A549 (cell line): ENCODE data around the gene LHX5. TPM values are rescaled to one million over a fixed set of nuclear protein-coding genes. Genes with fewer than 3 reads are reported as not detected.

Experiments
- ATAC-seq, 2 experiments: fragments of 200-7000 bp in 1 of 2; fragments of >200 bp in 1 of 2; cut with Nextera tagmentation in 1 of 2; cut with Tn5 transposase in 1 of 2; 3 replicates each; pipeline versions ENCODE4 v1.8.0 to v1.9.1; 2018 to 2020; ENCODE audit warnings: mild to moderate bottlenecking in 1 of 2, moderate library complexity in 1 of 2
- CTCF ChIA-PET: fragments of 300-600 bp; sonication (Branson Sonifier 250); formaldehyde crosslinking; extraction: SDS; loops from one replicate; lab custom pipeline; 2021; ENCODE audit warnings: antibody characterized with exemption, inconsistent platforms; lab: Yijun Ruan, JAX
- POLR2A ChIA-PET: fragments of 350-600 bp; formaldehyde crosslinking; extraction: SDS; loops from one replicate; lab custom pipeline; 2021; ENCODE audit warnings: antibody characterized with exemption, inconsistent platforms; lab: Yijun Ruan, JAX
- DNase-seq, 2 experiments: peaks; one replicate each; pipeline versions ENCODE4 v3.0.0 to v3.0.0-alpha.2; 2011 to 2016; ENCODE audit warnings: low read depth in 1 of 2, low spot score in 1 of 2
- FAIRE-seq: peaks from 2 replicates; lab custom pipeline; 2011; peaks lifted over from hg19 to GRCh38; lab: Jason Lieb, UNC
- H3K27ac ChIP-seq, 2 experiments: fragments of >200 bp; sonication (Bioruptor Twin); formaldehyde crosslinking; 3 replicates each; pipeline ENCODE4 v1.5.1; 2016 to 2017
- H3K4me1 ChIP-seq: fragments of >200 bp; sonication (Bioruptor Twin); formaldehyde crosslinking; 3 replicates; pipeline ENCODE4 v1.6.1; 2016
- H3K4me2 ChIP-seq: fragments of >200 bp; sonication (Bioruptor Twin); formaldehyde crosslinking; 3 replicates; pipeline ENCODE4 v1.6.1; 2016
- H3K4me3 ChIP-seq: fragments of >200 bp; sonication (Bioruptor Twin); formaldehyde crosslinking; 3 replicates; pipeline ENCODE4 v1.5.1; 2016
- H3K9me3 ChIP-seq: fragments of >200 bp; sonication (Bioruptor Twin); formaldehyde crosslinking; 3 replicates; pipeline ENCODE4 v1.6.1; 2016
- BCL3 ChIP-seq: fragments of >200 bp; sonication (Bioruptor Twin); formaldehyde crosslinking; IDR thresholded peaks from 3 replicates; pipeline ENCODE4 v1.6.1; 2016
- CHD2 ChIP-seq: fragments of 150-350 bp; IDR thresholded peaks from 2 replicates; pipeline ENCODE4 v1.6.1; 2014; ENCODE audit warnings: low read length; ENCODE audit not compliant: partially characterized antibody
- CHD4 ChIP-seq: fragments of 200-600 bp; sonication (generic); IDR thresholded peaks from 2 replicates; pipeline ENCODE4 v1.6.1; 2016; ENCODE audit warnings: antibody characterized with exemption, mild to moderate bottlenecking, borderline replicate concordance
- EHF ChIP-seq: fragments of 250-450 bp; sonication (Bioruptor Pico); IDR thresholded peaks from 2 replicates; pipeline ENCODE4 v1.5.0; 2020; ENCODE audit warnings: mild to moderate bottlenecking
- FOXS1 ChIP-seq: fragments of 250-450 bp; sonication (Bioruptor Pico); IDR thresholded peaks from 2 replicates; pipeline ENCODE4 v1.5.0; 2020; ENCODE audit warnings: mild to moderate bottlenecking, moderate library complexity
- GATA3 ChIP-seq: IDR thresholded peaks from 2 replicates; pipeline ENCODE4 v1.6.1; 2012; ENCODE audit warnings: borderline replicate concordance
- HDAC2 ChIP-seq: fragments of 200-600 bp; sonication (generic); IDR thresholded peaks from 2 replicates; pipeline ENCODE4 v1.6.1; 2016
- HMGXB4 ChIP-seq: fragments of 250-450 bp; sonication (Bioruptor Pico); IDR thresholded peaks from 2 replicates; pipeline ENCODE4 v1.5.0; 2021; ENCODE audit warnings: mild to moderate bottlenecking, moderate library complexity, borderline replicate concordance
- KDM1A ChIP-seq: fragments of 200-600 bp; sonication (generic); IDR thresholded peaks from 2 replicates; pipeline ENCODE4 v1.6.1; 2016; ENCODE audit warnings: low read depth, mild to moderate bottlenecking
- KDM5A ChIP-seq: fragments of 200-600 bp; sonication (generic); IDR thresholded peaks from 2 replicates; pipeline ENCODE4 v1.6.1; 2016; ENCODE audit warnings: antibody characterized with exemption, mild to moderate bottlenecking
- MAFK ChIP-seq: fragments of 450-650 bp; IDR thresholded peaks from 2 replicates; pipeline ENCODE4 v1.6.1; 2014; ENCODE audit not compliant: partially characterized antibody
- MYC ChIP-seq: IDR thresholded peaks from 2 replicates; pipeline ENCODE4 v1.6.1; 2012; ENCODE audit warnings: mild to moderate bottlenecking, inconsistent platforms, low read length, improper control_type of control experiment, borderline replicate concordance
- NPAS2 ChIP-seq: fragments of 250-450 bp; sonication (Bioruptor Pico); IDR thresholded peaks from 2 replicates; pipeline ENCODE4 v1.8.0; 2022; ENCODE audit warnings: mild to moderate bottlenecking, moderate library complexity, borderline replicate concordance
- POLR2A ChIP-seq: IDR thresholded peaks from 2 replicates; pipeline ENCODE4 v1.6.1; 2012; ENCODE audit warnings: mild to moderate bottlenecking, low read length
- POLR2AphosphoS2 ChIP-seq: conservative IDR thresholded peaks from 2 replicates; pipeline ENCODE4 v1.6.1; 2012; ENCODE audit warnings: low read length, improper control_type of control experiment, inconsistent platforms
- RAD21 ChIP-seq, 2 experiments: fragments of >200 bp in 1 of 2; sonication (Bioruptor Twin) in 1 of 2; formaldehyde crosslinking in 1 of 2; IDR thresholded peaks in 1 of 2; conservative IDR thresholded peaks in 1 of 2; 2 replicates in 1 of 2; 3 replicates in 1 of 2; pipeline ENCODE4 v1.6.1; 2012 to 2018; ENCODE audit warnings: inconsistent platforms in 1 of 2
- ZSCAN20 ChIP-seq: fragments of 250-450 bp; sonication (Bioruptor Pico); IDR thresholded peaks from 2 replicates; pipeline ENCODE4 v1.8.0; 2022; ENCODE audit warnings: mild to moderate bottlenecking, moderate library complexity
- WGBS: methylation state at CpG from one replicate; pipeline ENCODE4 v1.1.6; 2017; ENCODE audit errors: missing lambda C conversion rate; 5-methylcytosine and 5-hydroxymethylcytosine counted together
- polyA plus RNA-seq, 4 experiments: library from polyadenylated mRNA; depleted of rRNA in 3 of 4; stranded (reverse); fragments of >200 nt; fragmentation: RNase III in 1 of 4; extraction: RNeasy Plus Mini Kit Qiagen cat#74134 plus additional on column Dnase treatment in 1 of 4; gene quantifications; 2 replicates in 3 of 4; 3 replicates in 1 of 4; pipeline ENCODE4 v1.2.3, GENCODE V29; 2011 to 2017

The LHX5 gene
- polyA plus RNA-seq, 2 of the 4 experiments (the other 2 are of a cell fraction) = not detected

GRCh38 chr12:113477171-113477841 is 5.6 kb upstream of the LHX5 start:
- ATAC-seq (peak in 1 of 2 experiments; percentile 27; a peak in 3 of 6 replicates), DNase-seq (no peak), FAIRE-seq (no peak)
- CTCF ChIA-PET = interaction anchor here (3.8 kb wide), 1 partner anchor 15 kb away, joined by 12 read pairs; no protein-coding TSS in a partner anchor
- POLR2A ChIA-PET = interaction anchor here (0.6 kb wide), 1 partner anchor 315 kb away, joined by 4 read pairs; no protein-coding TSS in a partner anchor
- no peak overlapping the region for H3K4me3 ChIP-seq
- no peak overlapping the region for H3K27ac ChIP-seq
- no peak for TF ChIP-seq POLR2A
- TF ChIP-seq HDAC2 = no peak
- no peak overlapping the region for H3K4me2 ChIP-seq
- no peaks in the 10 kb centered on the region for H3K4me1 ChIP-seq
- no peaks in the 10 kb centered on the region for H3K9me3 ChIP-seq
- 5% methylated on average over 7 of the region's 7 CpGs for WGBS

- ChIA-PET CTCF (interaction anchor here (3.7 kb wide), 1 partner anchor 14 kb away, joined by 16 read pairs; no protein-coding TSS in a partner anchor), POLR2A (no interaction called here)
- Histone ChIP-seq H3K4me2 (no peak overlapping the region), H3K27ac (no peak overlapping the region), H3K9me3 (no peaks in the 10 kb centered on the region), H3K4me1 (no peaks in the 10 kb centered on the region), H3K4me3 (no peak overlapping the region)
- DNase-seq (no peak), FAIRE-seq (no peak), ATAC-seq (peak in 1 of 2 experiments; percentile 11; a peak in 2 of 6 replicates)
- TF ChIP-seq GATA3 (no peak), POLR2A (no peak), MAFK (no peak), EHF (no peak), POLR2AphosphoS2 (no peak), CHD4 (no peak), ZSCAN20 (CRISPR knock-in tag) (no peak)
- 31% methylated on average over 33 of the region's 58 CpGs for WGBS
Measured at GRCh38 chr12:113476176-113476986, 4.7 kb upstream of the LHX5 start.

GRCh38 chr12:113475451-113476175 is 3.9 kb upstream of the LHX5 start:
- ChIA-PET POLR2A (no interaction called here), CTCF (interaction anchor here (3.7 kb wide), 1 partner anchor 13 kb away, joined by 16 read pairs; no protein-coding TSS in a partner anchor)
- ATAC-seq (no peak), DNase-seq (no peak), FAIRE-seq (no peak)
- Histone ChIP-seq H3K4me1 (no peaks in the 10 kb centered on the region), H3K4me2 (no peak overlapping the region), H3K27ac (no peak overlapping the region), H3K9me3 (no peaks in the 10 kb centered on the region), H3K4me3 (no peak overlapping the region)
- TF ChIP-seq KDM1A = no peak
- TF ChIP-seq RAD21 (conservative IDR thresholded peaks at IDR 0.05 in 1 of 2, IDR thresholded peaks at IDR 0.05 in 1 of 2) = no peak
- no peak for TF ChIP-seq KDM5A
- TF ChIP-seq FOXS1 (CRISPR knock-in tag) = no peak
- no peak for TF ChIP-seq MYC
- no peak for TF ChIP-seq BCL3
- no peak for TF ChIP-seq CHD2
- TF ChIP-seq HMGXB4 (CRISPR knock-in tag) = no peak
- no peak for TF ChIP-seq CHD4
- TF ChIP-seq NPAS2 (CRISPR knock-in tag) = no peak
- WGBS = 43% methylated on average over 49 of the region's 50 CpGs
